ENCODE measurements around the gene CEP170B.

Gene CEP170B

DNA sequence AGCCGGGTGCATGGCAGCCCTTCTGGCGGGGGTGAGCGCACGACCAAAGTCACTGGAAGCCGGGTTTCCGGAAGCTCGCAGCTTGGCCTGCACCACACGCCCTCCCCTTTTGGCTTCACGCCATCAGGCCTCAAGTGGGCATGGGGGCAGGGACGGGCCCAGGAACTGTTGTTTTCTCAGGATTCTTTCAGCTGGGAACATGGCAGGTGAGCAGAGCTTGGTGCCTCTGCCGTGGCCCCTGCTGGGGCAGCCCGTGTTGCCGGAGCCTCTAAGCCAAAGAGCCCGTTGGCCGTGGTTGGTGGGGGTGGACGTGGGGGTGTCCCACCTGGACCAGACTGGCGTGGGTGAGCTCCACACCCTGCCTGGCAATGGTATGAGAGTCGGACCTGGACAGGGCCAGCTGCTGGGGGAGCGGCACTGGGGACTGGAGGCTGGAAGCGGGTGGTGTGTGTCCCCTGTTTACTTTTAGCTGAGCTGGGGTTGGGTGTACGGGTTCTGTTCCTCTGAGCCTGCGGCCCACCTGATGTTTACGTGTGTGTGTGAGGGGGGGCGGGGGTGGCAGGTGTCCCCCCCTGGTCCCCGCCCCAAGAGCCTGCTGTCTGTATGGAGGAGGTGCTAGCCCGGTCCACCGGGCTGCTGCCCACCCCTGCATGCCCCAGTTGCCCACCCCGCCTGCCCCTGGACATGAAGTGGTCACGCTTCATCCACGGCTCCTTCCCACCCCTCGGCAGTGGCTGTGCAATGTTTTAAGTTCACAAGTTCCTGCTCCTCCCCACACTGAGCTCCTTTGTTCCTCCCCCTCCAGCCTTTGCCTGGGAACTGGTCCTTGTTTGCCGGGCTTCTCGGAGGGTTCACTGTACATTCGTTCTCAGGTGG lies 31.0 kb downstream of the CEP170B start:
- Histone ChIP-seq H3K27me3 (ENCODE audit: insufficient read depth, low read depth, severe bottlenecking) (no peaks in the 10 kb centered on the region), H3K9me3 (ENCODE audit: severe bottlenecking) (no peaks in the 10 kb centered on the region), H3K4me3 (ENCODE audit: low read depth, low read length) (no peak overlapping the region), H3K27ac (no peak overlapping the region), H3K36me3 (no peaks in the 10 kb centered on the region; the same call in 1 of the 2 replicates)
- no peak for DNase-seq
- TF ChIP-seq, protein P1, sequence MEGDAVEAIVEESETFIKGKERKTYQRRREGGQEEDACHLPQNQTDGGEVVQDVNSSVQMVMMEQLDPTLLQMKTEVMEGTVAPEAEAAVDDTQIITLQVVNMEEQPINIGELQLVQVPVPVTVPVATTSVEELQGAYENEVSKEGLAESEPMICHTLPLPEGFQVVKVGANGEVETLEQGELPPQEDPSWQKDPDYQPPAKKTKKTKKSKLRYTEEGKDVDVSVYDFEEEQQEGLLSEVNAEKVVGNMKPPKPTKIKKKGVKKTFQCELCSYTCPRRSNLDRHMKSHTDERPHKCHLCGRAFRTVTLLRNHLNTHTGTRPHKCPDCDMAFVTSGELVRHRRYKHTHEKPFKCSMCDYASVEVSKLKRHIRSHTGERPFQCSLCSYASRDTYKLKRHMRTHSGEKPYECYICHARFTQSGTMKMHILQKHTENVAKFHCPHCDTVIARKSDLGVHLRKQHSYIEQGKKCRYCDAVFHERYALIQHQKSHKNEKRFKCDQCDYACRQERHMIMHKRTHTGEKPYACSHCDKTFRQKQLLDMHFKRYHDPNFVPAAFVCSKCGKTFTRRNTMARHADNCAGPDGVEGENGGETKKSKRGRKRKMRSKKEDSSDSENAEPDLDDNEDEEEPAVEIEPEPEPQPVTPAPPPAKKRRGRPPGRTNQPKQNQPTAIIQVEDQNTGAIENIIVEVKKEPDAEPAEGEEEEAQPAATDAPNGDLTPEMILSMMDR (IDR thresholded peaks at IDR 0.05; ENCODE audit: low read depth, low read length): no peak

DNA sequence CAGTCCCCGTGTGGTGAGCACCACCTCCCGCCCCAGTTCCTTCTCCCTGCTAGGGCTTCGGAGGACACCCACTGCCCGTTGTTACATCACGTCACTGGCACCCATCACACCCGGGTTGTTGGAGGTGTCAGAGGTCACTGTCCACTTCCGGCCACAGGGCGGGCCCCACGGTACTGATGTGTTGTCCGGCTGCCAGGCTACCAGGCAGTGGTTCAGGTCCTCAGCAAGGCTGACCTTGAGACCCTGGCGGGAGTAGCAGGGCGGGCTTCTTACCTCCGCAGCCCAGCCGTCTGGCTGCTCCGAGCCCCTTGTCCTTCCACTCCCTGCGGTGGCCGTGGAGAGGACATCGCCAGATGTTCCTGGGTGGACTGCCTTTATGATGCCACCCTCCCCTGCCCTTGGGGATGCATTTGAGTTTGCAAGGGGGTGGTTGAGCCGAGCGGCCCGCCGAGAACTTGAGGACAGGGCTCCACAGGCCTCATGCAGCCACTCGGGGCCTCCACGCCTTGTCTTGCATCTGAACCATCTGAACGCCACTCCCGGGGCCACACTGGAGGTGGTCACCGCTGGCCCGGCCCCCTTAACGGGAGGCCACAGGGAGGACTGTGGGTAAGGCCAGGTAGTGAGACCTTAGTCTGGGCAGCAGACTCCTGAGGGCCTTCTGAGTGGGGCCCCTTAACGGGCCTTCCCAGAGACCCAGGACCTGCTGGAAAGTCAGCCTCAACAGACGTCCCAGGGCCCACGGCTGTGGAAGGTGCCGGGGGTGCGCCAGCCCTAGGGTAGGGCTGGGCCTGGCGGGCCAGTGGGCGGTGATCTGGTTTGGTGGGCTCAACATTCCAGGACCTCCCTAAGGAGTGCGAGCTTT lies 32.5 kb downstream of the CEP170B start:
- DNase-seq: no peak
- H3K27ac ChIP-seq: no peak overlapping the region
- TF ChIP-seq, protein P1 (IDR thresholded peaks at IDR 0.05; ENCODE audit: low read depth, low read length): no peak

DNA sequence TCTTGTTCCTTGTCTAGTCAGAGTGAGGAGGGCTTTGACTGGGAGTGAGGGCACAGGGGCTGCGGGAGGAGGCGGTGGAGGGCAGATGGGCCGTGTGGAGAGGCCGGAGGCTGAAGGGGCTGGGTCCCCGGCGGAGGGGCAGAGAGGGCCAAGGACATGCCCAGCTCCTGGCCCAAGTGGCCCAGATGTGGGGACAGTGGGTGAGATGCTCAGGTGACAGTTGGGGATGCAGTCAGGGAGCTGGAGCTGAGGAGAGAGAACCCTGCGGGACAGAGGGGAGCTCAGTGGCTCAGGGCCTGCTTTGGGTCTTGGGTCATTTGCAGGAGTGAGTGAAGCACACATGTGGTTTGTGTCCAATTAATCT lies 33.1 kb downstream of the CEP170B start:
- H3K27ac ChIP-seq: no peak overlapping the region
- peaks cover 3% of the 10 kb centered on the region for H3K9me3 ChIP-seq (ENCODE audit: severe bottlenecking)
- no peak overlapping the region for H3K4me3 ChIP-seq (ENCODE audit: low read depth, low read length)
- no peaks in the 10 kb centered on the region; the same call in 1 of the 2 replicates for H3K36me3 ChIP-seq
- H3K27me3 ChIP-seq (ENCODE audit: insufficient read depth, low read depth, severe bottlenecking): no peaks in the 10 kb centered on the region
- TF ChIP-seq, protein P1 (IDR thresholded peaks at IDR 0.05; ENCODE audit: low read depth, low read length): no peak
- DNase-seq: no peak

More for the DNA sequence above, 32.5 kb downstream of the CEP170B start:
- no peak overlapping the region for H3K4me3 ChIP-seq (ENCODE audit: low read depth, low read length)
- no peaks in the 10 kb centered on the region for H3K27me3 ChIP-seq (ENCODE audit: insufficient read depth, low read depth, severe bottlenecking)
- no peaks in the 10 kb centered on the region for H3K9me3 ChIP-seq (ENCODE audit: severe bottlenecking)
- no peaks in the 10 kb centered on the region; the same call in 1 of the 2 replicates for H3K36me3 ChIP-seq

DNA sequence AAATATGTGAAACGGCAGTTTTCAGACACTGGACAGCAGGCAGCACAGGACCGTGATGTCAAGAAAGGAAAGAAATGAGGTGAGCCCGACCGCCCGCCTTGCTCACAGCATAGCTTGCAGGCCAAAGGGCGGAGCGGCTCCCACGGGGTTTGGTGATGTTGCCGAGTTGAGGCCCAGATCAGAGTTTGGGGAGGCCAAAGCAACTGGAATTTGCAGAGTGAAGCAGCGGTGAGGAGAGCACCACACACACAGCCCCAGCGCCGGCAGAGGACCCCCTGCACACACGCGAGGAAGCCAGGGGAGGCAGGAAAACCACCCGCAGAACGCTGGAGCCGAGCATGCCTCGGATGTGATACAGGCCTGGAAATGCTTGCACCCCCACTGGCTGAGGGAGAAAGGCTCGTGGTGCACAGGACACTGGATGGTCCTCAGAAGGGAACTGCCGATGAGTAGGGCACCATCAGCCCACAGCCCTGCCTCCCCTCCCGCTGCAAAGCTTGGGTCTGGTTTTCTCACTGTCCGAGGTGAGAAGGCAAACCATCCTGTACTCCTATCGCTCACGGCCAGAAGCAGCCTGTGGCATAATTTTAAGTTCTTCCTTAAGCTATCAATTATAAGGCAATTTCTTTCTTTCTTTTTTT lies 33.9 kb downstream of the CEP170B start:
- no peak for DNase-seq
- Histone ChIP-seq H3K27ac (no peak overlapping the region), H3K9me3 (ENCODE audit: severe bottlenecking) (peaks cover 6% of the 10 kb centered on the region), H3K4me3 (ENCODE audit: low read depth, low read length) (no peak overlapping the region), H3K27me3 (ENCODE audit: insufficient read depth, low read depth, severe bottlenecking) (no peaks in the 10 kb centered on the region), H3K36me3 (no peaks in the 10 kb centered on the region; the same call in 1 of the 2 replicates)
- TF ChIP-seq, protein P1 (IDR thresholded peaks at IDR 0.05; ENCODE audit: low read depth, low read length): no peak

DNA sequence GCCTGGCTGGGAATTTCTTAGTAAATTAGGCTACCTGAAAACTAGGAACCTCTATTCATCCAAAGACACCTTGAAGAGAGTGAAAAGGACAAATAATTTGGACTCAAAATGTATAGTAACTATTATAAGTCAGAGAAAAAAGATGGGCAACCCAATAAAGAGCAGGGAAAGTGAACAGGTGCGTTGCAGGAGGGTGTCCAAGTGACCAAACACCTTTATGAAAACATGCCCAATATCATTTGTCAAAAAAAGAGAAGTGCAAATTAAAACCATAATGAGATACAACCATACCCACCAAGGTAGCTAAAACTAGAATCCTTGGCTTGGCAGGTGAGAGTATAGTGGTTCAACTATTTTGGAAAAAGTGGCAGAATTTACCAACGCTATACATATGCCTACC lies 34.7 kb downstream of the CEP170B start:
- TF ChIP-seq, protein P1 (IDR thresholded peaks at IDR 0.05; ENCODE audit: low read depth, low read length): no peak
- no peak for DNase-seq
- peaks cover 6% of the 10 kb centered on the region for H3K9me3 ChIP-seq (ENCODE audit: severe bottlenecking)

More for the DNA sequence above, 34.7 kb downstream of the CEP170B start:
- no peaks in the 10 kb centered on the region for H3K27me3 ChIP-seq (ENCODE audit: insufficient read depth, low read depth, severe bottlenecking)
- H3K4me3 ChIP-seq (ENCODE audit: low read depth, low read length): no peak overlapping the region
- no peak overlapping the region for H3K27ac ChIP-seq
- H3K36me3 ChIP-seq: no peaks in the 10 kb centered on the region; the same call in 1 of the 2 replicates

Data from WERI-Rb-1 (cell line).